Liver (tissue), 3 donors: ENCODE results near the gene FKBP1B.

Source experiments
- GABPA ChIP-seq, 2 donors: IDR thresholded peaks in 1 of 2; conservative IDR thresholded peaks in 1 of 2; 2 replicates each; pipeline ENCODE4 v1.6.1; 2016; ENCODE audit warnings: antibody characterized with exemption in 2 of 2, mild to moderate bottlenecking in 1 of 2, moderate library complexity in 1 of 2
- SP1 ChIP-seq: IDR thresholded peaks from 2 replicates; pipeline ENCODE4 v1.6.1; 2018; ENCODE audit warnings: antibody characterized with exemption, mild to moderate bottlenecking
- TF ChIP-seq, protein P1 (sequence below): fragments of 150-350 bp; IDR thresholded peaks from 2 replicates; pipeline ENCODE4 v1.5.1; 2017; ENCODE audit warnings: improper control_type of control experiment, low read depth, low read length; ENCODE audit not compliant: missing input control
- TF ChIP-seq, protein P2 (sequence below): IDR thresholded peaks from 2 replicates; pipeline ENCODE4 v1.6.1; 2016; ENCODE audit warnings: antibody characterized with exemption
- donor health status: healthy.
- donor health status: healthy.

DNA sequence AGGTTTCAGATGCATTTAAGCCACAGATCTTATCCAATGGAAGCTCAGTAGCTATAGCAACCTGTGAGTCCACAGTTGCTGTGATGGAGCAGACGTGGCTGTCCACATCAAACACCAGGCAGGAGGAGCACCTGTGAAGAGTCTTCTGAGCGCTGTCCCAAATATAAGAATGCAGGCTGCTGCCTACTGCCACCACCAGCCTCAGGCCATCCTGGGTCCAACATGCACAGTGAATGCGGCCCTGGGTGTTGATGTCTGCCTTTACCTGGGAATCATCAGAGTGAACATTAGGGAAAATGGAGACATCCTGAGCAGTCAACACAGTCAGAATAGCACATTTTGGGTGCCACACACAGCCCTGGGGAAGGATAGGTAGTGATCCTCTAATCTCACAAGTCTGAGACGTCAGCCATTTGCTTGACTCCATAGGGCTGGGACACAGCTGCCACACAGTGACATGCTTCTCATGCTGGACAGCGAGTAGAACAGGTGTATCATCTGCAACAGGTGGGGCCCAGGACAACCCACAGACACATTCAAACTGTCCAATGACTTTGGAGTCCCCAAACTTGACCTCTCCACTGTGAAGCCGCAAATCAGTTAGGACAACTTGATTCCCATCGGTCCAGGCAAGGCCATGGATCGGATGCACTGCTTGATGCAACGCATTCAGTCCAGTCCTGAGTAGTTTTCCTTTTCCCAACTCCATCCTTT, 10.6 kb upstream of the FKBP1B start:
- TF ChIP-seq GABPA (IDR thresholded peaks at IDR 0.05 in 1 of 2, conservative IDR thresholded peaks at IDR 0.05 in 1 of 2) = no peak
- TF ChIP-seq, protein P1, sequence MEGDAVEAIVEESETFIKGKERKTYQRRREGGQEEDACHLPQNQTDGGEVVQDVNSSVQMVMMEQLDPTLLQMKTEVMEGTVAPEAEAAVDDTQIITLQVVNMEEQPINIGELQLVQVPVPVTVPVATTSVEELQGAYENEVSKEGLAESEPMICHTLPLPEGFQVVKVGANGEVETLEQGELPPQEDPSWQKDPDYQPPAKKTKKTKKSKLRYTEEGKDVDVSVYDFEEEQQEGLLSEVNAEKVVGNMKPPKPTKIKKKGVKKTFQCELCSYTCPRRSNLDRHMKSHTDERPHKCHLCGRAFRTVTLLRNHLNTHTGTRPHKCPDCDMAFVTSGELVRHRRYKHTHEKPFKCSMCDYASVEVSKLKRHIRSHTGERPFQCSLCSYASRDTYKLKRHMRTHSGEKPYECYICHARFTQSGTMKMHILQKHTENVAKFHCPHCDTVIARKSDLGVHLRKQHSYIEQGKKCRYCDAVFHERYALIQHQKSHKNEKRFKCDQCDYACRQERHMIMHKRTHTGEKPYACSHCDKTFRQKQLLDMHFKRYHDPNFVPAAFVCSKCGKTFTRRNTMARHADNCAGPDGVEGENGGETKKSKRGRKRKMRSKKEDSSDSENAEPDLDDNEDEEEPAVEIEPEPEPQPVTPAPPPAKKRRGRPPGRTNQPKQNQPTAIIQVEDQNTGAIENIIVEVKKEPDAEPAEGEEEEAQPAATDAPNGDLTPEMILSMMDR = no peak
- no peak for TF ChIP-seq SP1
- TF ChIP-seq, protein P2, sequence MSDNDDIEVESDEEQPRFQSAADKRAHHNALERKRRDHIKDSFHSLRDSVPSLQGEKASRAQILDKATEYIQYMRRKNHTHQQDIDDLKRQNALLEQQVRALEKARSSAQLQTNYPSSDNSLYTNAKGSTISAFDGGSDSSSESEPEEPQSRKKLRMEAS = no peak
